ENCODE data around the gene NLRP11.
"Not testable (repeated sequence)": the region's sequence is repeated elsewhere in the genome, so short reads cannot be mapped to it uniquely, and the experiment has no call there.

NLRP11 gene

GRCh38 chr19:55777528-55777927, 54.3 kb downstream of the NLRP11 start:
- no peak for DNase-seq (ENCODE audit: low read depth)

DNA sequence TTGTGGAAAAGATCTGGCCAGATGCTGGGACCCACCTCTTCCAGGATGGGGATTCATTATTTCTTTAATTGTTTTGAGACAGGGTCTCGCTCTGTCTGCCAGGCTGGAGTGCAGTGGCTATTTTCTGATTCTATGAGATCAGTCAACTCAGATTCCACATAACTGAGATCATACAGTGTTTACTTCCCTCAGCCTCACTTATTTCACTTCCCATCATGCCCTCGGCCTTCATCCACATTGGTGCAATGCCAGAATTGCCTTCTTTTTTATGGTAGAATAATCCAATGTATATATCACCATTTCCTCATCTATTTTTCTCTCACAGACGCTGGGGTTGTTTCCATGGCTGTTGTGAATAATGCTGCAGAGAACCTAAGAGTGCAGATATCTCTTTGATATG, 62.2 kb downstream of the NLRP11 start:
- not testable (repeated sequence) for DNase-seq (ENCODE audit: low read depth)

GRCh38 chr19:55768818-55769217, 63.0 kb downstream of the NLRP11 start, which contains the start of gene RFPL4AL1:
TSS of gene RFPL4AL1 (plus strand) at chr19:55769118. CDS start at chr19:55771805, 2,687 bp downstream.
- DNase-seq (ENCODE audit: low read depth): not testable (repeated sequence)

GRCh38 chr19:55766466-55766865, 65.3 kb downstream of the NLRP11 start:
- no peak for DNase-seq (ENCODE audit: low read depth)

- DNase-seq (ENCODE audit: low read depth): not testable (repeated sequence)
Measured at GRCh38 chr19:55758797-55759196, 73.0 kb downstream of the NLRP11 start, which contains the start of gene RFPL4A. TSS of gene RFPL4A (plus strand) at chr19:55759097. CDS start at chr19:55761801, 2,704 bp downstream.

DNA sequence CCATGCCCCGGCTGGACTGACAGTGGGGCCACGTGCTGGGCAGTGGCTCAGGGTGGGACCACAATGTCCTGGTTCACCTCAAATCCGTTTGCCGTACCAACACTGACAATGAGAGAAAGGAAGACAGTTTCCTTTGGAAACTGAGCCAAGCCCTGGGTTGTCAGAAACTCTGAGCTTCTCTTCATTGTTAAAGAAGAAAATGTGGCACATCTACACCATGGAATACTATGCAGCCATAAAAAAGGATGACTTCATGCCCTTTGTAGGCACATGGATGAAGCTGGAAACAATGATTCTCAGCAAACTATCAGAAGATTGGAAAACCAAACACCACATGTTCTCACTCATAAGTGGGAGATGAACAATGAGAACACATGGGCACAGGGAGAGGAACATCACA, 75.0 kb downstream of the NLRP11 start:
- not testable (repeated sequence) for DNase-seq (ENCODE audit: low read depth)

DNA sequence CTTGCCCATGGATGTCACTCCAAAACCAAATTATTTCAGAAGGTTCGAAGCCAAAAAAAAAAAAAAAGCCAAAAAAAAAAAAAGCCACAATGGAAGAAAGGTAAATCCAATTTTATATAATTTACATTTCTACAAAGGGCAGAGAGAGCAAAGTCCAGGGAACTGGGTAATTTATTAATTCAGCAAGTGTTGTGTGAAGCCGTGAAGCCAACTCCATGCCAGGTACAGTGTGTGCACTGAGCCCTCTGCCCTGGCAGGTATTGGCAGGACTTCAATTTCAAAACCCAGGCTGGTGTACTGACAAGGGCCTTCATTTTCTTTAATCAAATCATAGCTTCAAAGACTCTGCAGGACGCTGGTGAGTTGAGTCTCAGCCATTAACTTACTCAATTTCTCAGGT, 78.4 kb downstream of the NLRP11 start:
- no peak for DNase-seq (ENCODE audit: low read depth)

- no peak for DNase-seq (ENCODE audit: low read depth)
Measured at GRCh38 chr19:55750715-55751114, 81.1 kb downstream of the NLRP11 start.

GRCh38 chr19:55738302-55738701, 93.5 kb downstream of the NLRP11 start, which contains the start of gene NLRP9:
TSS of gene NLRP9 (minus strand) at chr19:55738402. CDS start at chr19:55738374, 28 bp downstream.
- no peak for DNase-seq (ENCODE audit: low read depth)
